GM18868 (cell line): ENCODE measurements around the gene GABBR2.
"Not testable (repeated sequence)": the region's sequence is repeated elsewhere in the genome, so short reads cannot be mapped to it uniquely, and the experiment has no call there.

ENCODE experiments used
- ATAC-seq: cut with Tn5 transposase; IDR thresholded peaks from one replicate; pipeline ENCODE4 v1.9.1; 2021; ENCODE audit warnings: mild to moderate bottlenecking, moderate library complexity; ENCODE audit not compliant: unreplicated experiment

The GABBR2 gene

GRCh38 chr9:98599566-98600216 is 109.0 kb downstream of the GABBR2 start:
- ATAC-seq: no peak

GRCh38 chr9:98598861-98599260 is 109.9 kb downstream of the GABBR2 start:
- no peak for ATAC-seq

GRCh38 chr9:98597236-98597771 is 111.4 kb downstream of the GABBR2 start:
- ATAC-seq: no peak

GRCh38 chr9:98596486-98596885 is 112.2 kb downstream of the GABBR2 start:
- no peak for ATAC-seq

- no peak for ATAC-seq
These were observed 114.1 kb downstream of the GABBR2 start for GRCh38 chr9:98594546-98595160.

- no peak for ATAC-seq
These were observed 115.1 kb downstream of the GABBR2 start for GRCh38 chr9:98593354-98594253.

GRCh38 chr9:98591696-98592095 is 117.0 kb downstream of the GABBR2 start:
- ATAC-seq: no peak

GRCh38 chr9:98590101-98590500 is 118.6 kb downstream of the GABBR2 start:
- no peak for ATAC-seq

- ATAC-seq: no peak
These were observed 119.6 kb downstream of the GABBR2 start for GRCh38 chr9:98589102-98589501.

GRCh38 chr9:98584853-98585438 is 123.8 kb downstream of the GABBR2 start:
- ATAC-seq: not testable (repeated sequence)

GRCh38 chr9:98584059-98584458 is 124.7 kb downstream of the GABBR2 start:
- ATAC-seq: peak; percentile 61

GRCh38 chr9:98583417-98583816 is 125.3 kb downstream of the GABBR2 start:
- ATAC-seq: no peak

GRCh38 chr9:98580956-98581355 is 127.8 kb downstream of the GABBR2 start:
- no peak for ATAC-seq

- ATAC-seq: no peak
These were observed 129.0 kb downstream of the GABBR2 start for GRCh38 chr9:98579700-98580099.

- ATAC-seq: no peak
These were observed 131.3 kb downstream of the GABBR2 start for GRCh38 chr9:98577446-98577845.

- ATAC-seq: no peak
These were observed 131.9 kb downstream of the GABBR2 start for GRCh38 chr9:98576859-98577258.

GRCh38 chr9:98576354-98576753 is 132.4 kb downstream of the GABBR2 start:
- no peak for ATAC-seq

GRCh38 chr9:98575379-98576346 is 133.1 kb downstream of the GABBR2 start:
- peak; percentile 83 for ATAC-seq

GRCh38 chr9:98573749-98574278 is 134.9 kb downstream of the GABBR2 start:
- ATAC-seq: no peak

- ATAC-seq: no peak
These were observed 135.9 kb downstream of the GABBR2 start for GRCh38 chr9:98572796-98573195.
